ENCODE results near the gene MSH3. TPM values are rescaled to one million over a fixed set of nuclear protein-coding genes. Genes with fewer than 3 reads are reported as not detected.

Gene MSH3
- polyA plus RNA-seq, 1 donor (not counting 4 experiments of a cell fraction or from before 2014, with no cell fraction given) = 11.1 TPM

GRCh38 chr5:80799041-80799440 is 144.6 kb downstream of the MSH3 start:
- no peak for FAIRE-seq

DNA sequence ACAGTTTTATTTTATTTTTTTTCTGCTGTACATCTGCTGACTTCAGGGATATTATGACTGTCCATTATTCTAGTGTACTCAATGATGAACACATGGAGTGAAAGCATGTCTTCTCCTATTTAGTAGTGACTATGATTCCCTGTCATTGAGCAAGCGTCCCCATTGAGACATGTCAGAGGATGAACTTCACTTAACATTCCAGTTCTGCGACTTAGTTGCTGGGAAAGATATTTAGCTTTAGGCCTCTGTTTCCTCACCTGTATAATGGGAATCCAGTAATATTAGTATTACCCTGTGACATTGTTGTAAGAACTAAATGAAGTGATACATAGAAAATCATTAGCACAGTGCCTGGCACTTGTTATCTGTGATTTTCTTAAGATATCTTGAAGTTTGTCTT is 145.1 kb downstream of the MSH3 start:
- Histone ChIP-seq H3K4me1 (ENCODE audit: control insufficient read depth, extremely low read depth, insufficient read depth, low read length) (no peaks in the 10 kb centered on the region), H3K9me1 (ENCODE audit: control insufficient read depth, extremely low read depth, insufficient read depth, low read length) (no peaks in the 10 kb centered on the region), H3K4me2 (ENCODE audit: control insufficient read depth, extremely low read depth, insufficient read depth, low read depth, low read length) (no peak overlapping the region), H3K9me3 (ENCODE audit: control insufficient read depth, low read depth, low read length) (no peaks in the 10 kb centered on the region), H3K36me3 (ENCODE audit: control insufficient read depth in 2 of 2, extremely low read depth in 1 of 2, insufficient read depth in 2 of 2, low read length in 2 of 2) (no peaks in the 10 kb centered on the region), H3K4me3 (ENCODE audit: control insufficient read depth in 2 of 3, extremely low read depth in 1 of 3, insufficient read depth in 2 of 3, low read depth in 1 of 3, low read length in 3 of 3) (no peak overlapping the region), H4K20me1 (ENCODE audit: control insufficient read depth, extremely low read depth, insufficient read depth, low read length) (no peaks in the 10 kb centered on the region), H3K9ac (ENCODE audit: control insufficient read depth, extremely low read depth, insufficient read depth, low read length) (no peak overlapping the region), H3K79me2 (ENCODE audit: control insufficient read depth, insufficient read depth, low read length) (no peaks in the 10 kb centered on the region), H3K27me3 (ENCODE audit: control insufficient read depth, extremely low read depth, insufficient read depth, low read length) (no peaks in the 10 kb centered on the region), H2AFZ (ENCODE audit: control insufficient read depth, low read length) (no peak overlapping the region), H3K27ac (ENCODE audit: control insufficient read depth, insufficient read depth, low read length) (no peak overlapping the region)
- dilution Hi-C loops (cut with MboI; ENCODE audit: extremely low pct_ligation_motif_present, low sequenced_read_pairs) = no loop called here
- DNase-seq (ENCODE audit: low read depth, low spot score) (no peak), FAIRE-seq (no peak)
- TF ChIP-seq CTCF (optimal IDR thresholded peaks at IDR 0.05 in 1 of 3, IDR thresholded peaks at IDR 0.05 in 1 of 3, conservative IDR thresholded peaks at IDR 0.05 in 1 of 3; ENCODE audit: extremely low read depth in 1 of 3, insufficient read depth in 2 of 3, low read length in 3 of 3) (no peak), EZH2 (IDR thresholded peaks at IDR 0.05; ENCODE audit: low read length) (no peak)

More at GRCh38 chr5:80799041-80799440, 144.6 kb downstream of the MSH3 start:
- H4K20me1 ChIP-seq (ENCODE audit: control insufficient read depth, extremely low read depth, insufficient read depth, low read length) = no peaks in the 10 kb centered on the region
- no peaks in the 10 kb centered on the region for H3K9me1 ChIP-seq (ENCODE audit: control insufficient read depth, extremely low read depth, insufficient read depth, low read length)
- H3K27ac ChIP-seq (ENCODE audit: control insufficient read depth, insufficient read depth, low read length) = no peak overlapping the region
- no peaks in the 10 kb centered on the region for H3K4me1 ChIP-seq (ENCODE audit: control insufficient read depth, extremely low read depth, insufficient read depth, low read length)
- no peak overlapping the region for H3K4me3 ChIP-seq (ENCODE audit: control insufficient read depth in 2 of 3, extremely low read depth in 1 of 3, insufficient read depth in 2 of 3, low read depth in 1 of 3, low read length in 3 of 3)
- no peaks in the 10 kb centered on the region for H3K27me3 ChIP-seq (ENCODE audit: control insufficient read depth, extremely low read depth, insufficient read depth, low read length)
- no peaks in the 10 kb centered on the region for H3K36me3 ChIP-seq (ENCODE audit: control insufficient read depth in 2 of 2, extremely low read depth in 1 of 2, insufficient read depth in 2 of 2, low read length in 2 of 2)
- dilution Hi-C loops (cut with MboI; ENCODE audit: extremely low pct_ligation_motif_present, low sequenced_read_pairs) = no loop called here
- DNase-seq (ENCODE audit: low read depth, low spot score) = no peak
- no peaks in the 10 kb centered on the region for H3K9me3 ChIP-seq (ENCODE audit: control insufficient read depth, low read depth, low read length)
- no peak overlapping the region for H2AFZ ChIP-seq (ENCODE audit: control insufficient read depth, low read length)
- H3K9ac ChIP-seq (ENCODE audit: control insufficient read depth, extremely low read depth, insufficient read depth, low read length) = no peak overlapping the region
- no peak for TF ChIP-seq CTCF (optimal IDR thresholded peaks at IDR 0.05 in 1 of 3, IDR thresholded peaks at IDR 0.05 in 1 of 3, conservative IDR thresholded peaks at IDR 0.05 in 1 of 3; ENCODE audit: extremely low read depth in 1 of 3, insufficient read depth in 2 of 3, low read length in 3 of 3)
- no peak for TF ChIP-seq EZH2 (IDR thresholded peaks at IDR 0.05; ENCODE audit: low read length)
- no peaks in the 10 kb centered on the region for H3K79me2 ChIP-seq (ENCODE audit: control insufficient read depth, insufficient read depth, low read length)
- no peak overlapping the region for H3K4me2 ChIP-seq (ENCODE audit: control insufficient read depth, extremely low read depth, insufficient read depth, low read depth, low read length)

Data from keratinocyte (primary cell).